ENCODE results near the gene TMEM19. TPM values are rescaled to one million over a fixed set of nuclear protein-coding genes. Genes with fewer than 3 reads are reported as not detected.

The TMEM19 gene
- total RNA-seq, 1 experiment from 2014 or later = 56.3 TPM

GRCh38 chr12:71749666-71750065 lies 63.8 kb downstream of the TMEM19 start:
- Histone ChIP-seq H3K4me1 (ENCODE audit: insufficient read depth, low read length, poor library complexity, severe bottlenecking) (peaks cover 24% of the 10 kb centered on the region), H3K4me3 (ENCODE audit: low read depth, low read length, poor library complexity, severe bottlenecking) (no peak overlapping the region), H3K9me3 (ENCODE audit: low read depth, low read length, poor library complexity, severe bottlenecking) (no peaks in the 10 kb centered on the region), H3K27ac (ENCODE audit: low read depth, low read length, poor library complexity, severe bottlenecking) (no peak overlapping the region), H3K27me3 (replicated peaks; ENCODE audit: insufficient read depth, low read depth, low read length, poor library complexity) (no peaks in the 10 kb centered on the region), H3K36me3 (ENCODE audit: insufficient read depth, low read length, poor library complexity, severe bottlenecking) (no peaks in the 10 kb centered on the region)
- BruUV-seq (replicated peaks) = no TSS peak
- intact Hi-C loops (cut with micrococcal nuclease; ENCODE audit: unreplicated experiment) = loop anchor here (5.0 to 10.0 kb wide), 5 partner anchors 112 to 1017 kb away; no protein-coding TSS in a partner anchor
- TF ChIP-seq EZH2 (IDR thresholded peaks at IDR 0.05; ENCODE audit: borderline replicate concordance, low read depth, low read length, poor library complexity, severe bottlenecking) = no peak
- no peak for TF ChIP-seq CTCF (conservative IDR thresholded peaks at IDR 0.05; ENCODE audit: low read depth, low read length)
- DNase-seq (ENCODE audit: low spot score) = no peak
- ChIA-PET CTCF (no interaction called here), POLR2A (ENCODE audit: low non-redundant PET) (no interaction called here)

DNA sequence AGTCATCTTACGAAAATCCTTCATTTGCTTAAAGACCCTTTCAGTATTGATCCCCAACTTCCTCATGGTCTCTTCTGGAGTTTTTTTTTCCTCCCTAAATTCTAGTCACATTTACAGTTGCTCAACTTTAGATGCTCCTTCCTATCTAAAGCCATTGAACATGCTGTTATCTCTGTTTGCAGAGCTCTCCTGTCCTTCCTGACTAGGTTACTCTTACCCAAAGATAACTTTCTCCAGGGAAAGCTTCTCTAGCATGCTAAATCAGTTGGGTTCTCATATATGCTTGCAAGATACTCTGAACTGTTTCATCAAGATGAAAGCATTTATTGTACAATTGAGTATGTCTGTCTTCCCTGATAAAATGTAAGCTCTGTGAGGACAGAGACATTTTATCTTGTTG lies 67.0 kb downstream of the TMEM19 start:
- Histone ChIP-seq H3K27ac (ENCODE audit: low read depth, low read length, poor library complexity, severe bottlenecking) (no peak overlapping the region), H3K4me1 (ENCODE audit: insufficient read depth, low read length, poor library complexity, severe bottlenecking) (peaks cover 16% of the 10 kb centered on the region), H3K9me3 (ENCODE audit: low read depth, low read length, poor library complexity, severe bottlenecking) (no peaks in the 10 kb centered on the region), H3K4me3 (ENCODE audit: low read depth, low read length, poor library complexity, severe bottlenecking) (no peak overlapping the region), H3K27me3 (replicated peaks; ENCODE audit: insufficient read depth, low read depth, low read length, poor library complexity) (no peaks in the 10 kb centered on the region), H3K36me3 (ENCODE audit: insufficient read depth, low read length, poor library complexity, severe bottlenecking) (peaks cover 11% of the 10 kb centered on the region)
- ChIA-PET CTCF (interaction anchor here (0.6 kb wide), 1 partner anchor 115 kb away, joined by 3 read pairs; no protein-coding TSS in a partner anchor), POLR2A (ENCODE audit: low non-redundant PET) (no interaction called here)
- intact Hi-C loops (cut with micrococcal nuclease; ENCODE audit: unreplicated experiment) = no loop called here
- no TSS peak for BruUV-seq (replicated peaks)
- TF ChIP-seq CTCF (conservative IDR thresholded peaks at IDR 0.05; ENCODE audit: low read depth, low read length) (no peak), EZH2 (IDR thresholded peaks at IDR 0.05; ENCODE audit: borderline replicate concordance, low read depth, low read length, poor library complexity, severe bottlenecking) (no peak)
- DNase-seq (ENCODE audit: low spot score) = no peak

Other genes with a start within 250 kb of the TMEM19 start
- gene LGR5, start 246.3 kb upstream of the TMEM19 start, total RNA-seq (2021) = 4.5 and 5.5 TPM in 2 replicates
- gene ZFC3H1, start 22.2 kb upstream of the TMEM19 start, total RNA-seq (2021) = 48.7 and 55.9 TPM in 2 replicates
- gene THAP2, start 21.8 kb upstream of the TMEM19 start, total RNA-seq (2021) = 7.7 TPM in 2 replicates
- gene RAB21, start 68.8 kb downstream of the TMEM19 start, total RNA-seq (2021) = 105 and 109 TPM in 2 replicates
- 138 and 160 TPM in 2 replicates for gene TBC1D15, start 153.7 kb downstream of the TMEM19 start, total RNA-seq (2021)